WERI-Rb-1 (cell line): ENCODE results near the gene BLOC1S3.

Source experiments
- DNase-seq: peaks from one replicate; pipeline ENCODE4 v3.0.0-alpha.2; 2020
- H3K27ac ChIP-seq: fragments of 250-450 bp; sonication (Bioruptor Pico); 2 replicates; pipeline ENCODE4 v1.5.1; 2020; ENCODE audit warnings: mild to moderate bottlenecking, moderate library complexity
- H3K27me3 ChIP-seq: fragments of 250-450 bp; sonication (Bioruptor Pico); 2 replicates; pipeline ENCODE4 v1.5.1; 2021; ENCODE audit warnings: mild to moderate bottlenecking, low read depth, moderate library complexity; ENCODE audit not compliant: insufficient read depth, severe bottlenecking
- H3K36me3 ChIP-seq: fragments of 250-450 bp; sonication (Bioruptor Pico); 2 replicates; pipeline ENCODE4 v1.5.1; 2020; ENCODE audit warnings: mild to moderate bottlenecking, moderate library complexity
- H3K4me3 ChIP-seq: 2 replicates; pipeline ENCODE4 v1.5.1; 2011; ENCODE audit warnings: low read depth, mild to moderate bottlenecking, control low read depth, low read length
- H3K9me3 ChIP-seq: fragments of 250-450 bp; sonication (Bioruptor Pico); 2 replicates; pipeline ENCODE4 v1.5.1; 2021; ENCODE audit warnings: mild to moderate bottlenecking, moderate library complexity; ENCODE audit not compliant: severe bottlenecking
- CTCF ChIP-seq: IDR thresholded peaks from 2 replicates; pipeline ENCODE4 v1.5.1; 2011; ENCODE audit warnings: low read depth, mild to moderate bottlenecking, control low read depth, inconsistent platforms, low read length

Gene BLOC1S3

GRCh38 chr19:45216667-45217066 lies 38.1 kb downstream of the BLOC1S3 start:
- Histone ChIP-seq H3K4me3 (no peak overlapping the region), H3K27me3 (no peaks in the 10 kb centered on the region), H3K27ac (no peak overlapping the region), H3K9me3 (no peaks in the 10 kb centered on the region), H3K36me3 (no peaks in the 10 kb centered on the region)
- DNase-seq: no peak
- no peak for TF ChIP-seq CTCF

- no peak overlapping the region for H3K4me3 ChIP-seq
- DNase-seq: no peak
- H3K9me3 ChIP-seq: no peaks in the 10 kb centered on the region
- no peak overlapping the region for H3K27ac ChIP-seq
- no peak for TF ChIP-seq CTCF
- H3K36me3 ChIP-seq: no peaks in the 10 kb centered on the region
- H3K27me3 ChIP-seq: no peaks in the 10 kb centered on the region
Observed at GRCh38 chr19:45217193-45217956, 38.8 kb downstream of the BLOC1S3 start.

DNA sequence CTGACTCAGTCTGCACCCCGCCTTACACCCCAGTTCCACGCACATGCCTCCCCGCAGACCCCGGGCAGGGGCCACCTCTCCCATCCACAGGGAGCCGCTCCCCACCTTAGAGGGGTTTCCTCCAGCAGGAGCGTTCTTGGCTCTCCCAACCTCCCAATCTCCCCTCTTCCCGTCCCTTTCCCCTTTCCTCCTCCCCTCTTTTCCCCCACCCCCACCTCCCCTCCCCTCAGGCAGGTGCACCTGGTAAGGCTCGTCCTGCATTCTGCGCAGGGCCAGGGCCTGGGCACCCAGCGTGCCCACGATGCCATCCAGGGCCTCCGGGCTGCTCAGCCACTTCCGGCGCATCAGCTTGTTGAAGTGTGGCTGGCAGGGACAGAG lies 39.4 kb downstream of the BLOC1S3 start:
- TF ChIP-seq CTCF: no peak
- Histone ChIP-seq H3K27ac (no peak overlapping the region), H3K9me3 (no peaks in the 10 kb centered on the region), H3K36me3 (no peaks in the 10 kb centered on the region), H3K4me3 (no peak overlapping the region), H3K27me3 (no peaks in the 10 kb centered on the region)
- no peak for DNase-seq

- Histone ChIP-seq H3K36me3 (no peaks in the 10 kb centered on the region), H3K27me3 (no peaks in the 10 kb centered on the region), H3K9me3 (no peaks in the 10 kb centered on the region), H3K4me3 (no peak overlapping the region), H3K27ac (no peak overlapping the region)
- TF ChIP-seq CTCF: no peak
- DNase-seq: no peak
Observed at GRCh38 chr19:45218426-45218825, 39.8 kb downstream of the BLOC1S3 start.

GRCh38 chr19:45218911-45219743 lies 40.5 kb downstream of the BLOC1S3 start:
- Histone ChIP-seq H3K9me3 (no peaks in the 10 kb centered on the region), H3K36me3 (no peaks in the 10 kb centered on the region), H3K27ac (no peak overlapping the region), H3K4me3 (no peak overlapping the region), H3K27me3 (no peaks in the 10 kb centered on the region)
- TF ChIP-seq CTCF: no peak
- DNase-seq: no peak
